ENCODE data around the gene SLC49A4.

SLC49A4 gene

GRCh38 chr3:122893282-122893681 is 98.4 kb downstream of the SLC49A4 start:
- no peaks in the 10 kb centered on the region for H3K27me3 Mint-ChIP-seq (ENCODE audit: low read depth)
- no peak overlapping the region for H3K27ac Mint-ChIP-seq
- H3K36me3 Mint-ChIP-seq (ENCODE audit: low read depth), result no peaks in the 10 kb centered on the region
- TF ChIP-seq, protein P1, sequence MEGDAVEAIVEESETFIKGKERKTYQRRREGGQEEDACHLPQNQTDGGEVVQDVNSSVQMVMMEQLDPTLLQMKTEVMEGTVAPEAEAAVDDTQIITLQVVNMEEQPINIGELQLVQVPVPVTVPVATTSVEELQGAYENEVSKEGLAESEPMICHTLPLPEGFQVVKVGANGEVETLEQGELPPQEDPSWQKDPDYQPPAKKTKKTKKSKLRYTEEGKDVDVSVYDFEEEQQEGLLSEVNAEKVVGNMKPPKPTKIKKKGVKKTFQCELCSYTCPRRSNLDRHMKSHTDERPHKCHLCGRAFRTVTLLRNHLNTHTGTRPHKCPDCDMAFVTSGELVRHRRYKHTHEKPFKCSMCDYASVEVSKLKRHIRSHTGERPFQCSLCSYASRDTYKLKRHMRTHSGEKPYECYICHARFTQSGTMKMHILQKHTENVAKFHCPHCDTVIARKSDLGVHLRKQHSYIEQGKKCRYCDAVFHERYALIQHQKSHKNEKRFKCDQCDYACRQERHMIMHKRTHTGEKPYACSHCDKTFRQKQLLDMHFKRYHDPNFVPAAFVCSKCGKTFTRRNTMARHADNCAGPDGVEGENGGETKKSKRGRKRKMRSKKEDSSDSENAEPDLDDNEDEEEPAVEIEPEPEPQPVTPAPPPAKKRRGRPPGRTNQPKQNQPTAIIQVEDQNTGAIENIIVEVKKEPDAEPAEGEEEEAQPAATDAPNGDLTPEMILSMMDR (IDR thresholded peaks at IDR 0.05; ENCODE audit: unreplicated experiment in 3 of 3), result no peak
- H3K9me3 Mint-ChIP-seq, result no peaks in the 10 kb centered on the region
- no peak overlapping the region for H3K4me3 Mint-ChIP-seq
- H3K4me1 Mint-ChIP-seq, result peaks cover 35% of the 10 kb centered on the region

DNA sequence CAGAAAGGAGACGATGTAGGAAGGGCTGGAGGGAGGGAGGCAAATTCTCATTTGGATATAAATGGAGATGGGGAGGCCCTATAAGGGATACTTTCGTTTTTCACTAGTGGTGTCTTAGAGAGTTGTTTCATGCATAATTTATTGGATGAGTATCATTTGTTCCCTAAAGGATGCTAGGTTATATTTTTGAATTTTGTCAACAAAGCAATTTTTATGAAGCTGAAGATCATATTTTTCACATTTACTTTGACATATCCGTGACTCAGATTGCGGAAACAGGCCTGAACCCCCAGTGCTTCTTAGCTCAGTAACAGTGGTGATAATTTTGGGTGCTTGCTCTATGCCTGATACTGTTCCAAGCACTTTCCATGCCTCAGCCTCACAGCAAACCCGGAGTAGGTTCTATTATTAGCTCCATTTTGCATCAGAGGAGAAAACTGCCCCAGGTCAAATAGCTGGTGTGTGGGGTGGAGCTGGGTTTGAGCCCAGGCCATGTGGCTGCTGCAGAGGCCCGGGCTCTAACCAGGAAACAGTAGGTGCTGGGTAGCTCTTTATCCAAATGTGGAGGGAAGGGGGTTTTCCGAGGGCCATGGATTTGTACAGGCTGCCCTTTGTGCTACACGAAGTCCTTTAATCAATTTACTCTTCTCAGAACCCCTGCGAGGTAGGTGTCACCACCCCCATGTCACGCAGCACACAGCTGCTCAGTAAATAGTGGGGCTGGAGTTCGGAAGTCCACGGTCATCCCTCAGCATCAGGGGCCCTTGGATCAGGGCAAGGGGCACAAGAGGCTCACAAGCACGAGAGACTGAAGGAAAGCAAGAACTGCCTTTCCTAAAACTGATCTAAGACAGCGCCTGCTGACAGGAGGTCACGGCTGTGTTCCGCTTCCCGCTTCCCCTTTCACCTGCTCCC is 99.1 kb downstream of the SLC49A4 start:
- no peaks in the 10 kb centered on the region for H3K36me3 Mint-ChIP-seq (ENCODE audit: low read depth)
- no peaks in the 10 kb centered on the region for H3K9me3 Mint-ChIP-seq
- no peak overlapping the region for H3K27ac Mint-ChIP-seq
- H3K27me3 Mint-ChIP-seq (ENCODE audit: low read depth), result no peaks in the 10 kb centered on the region
- peaks cover 40% of the 10 kb centered on the region for H3K4me1 Mint-ChIP-seq
- TF ChIP-seq, protein P1 (IDR thresholded peaks at IDR 0.05; ENCODE audit: unreplicated experiment in 3 of 3), result no peak
- H3K4me3 Mint-ChIP-seq, result no peak overlapping the region

DNA sequence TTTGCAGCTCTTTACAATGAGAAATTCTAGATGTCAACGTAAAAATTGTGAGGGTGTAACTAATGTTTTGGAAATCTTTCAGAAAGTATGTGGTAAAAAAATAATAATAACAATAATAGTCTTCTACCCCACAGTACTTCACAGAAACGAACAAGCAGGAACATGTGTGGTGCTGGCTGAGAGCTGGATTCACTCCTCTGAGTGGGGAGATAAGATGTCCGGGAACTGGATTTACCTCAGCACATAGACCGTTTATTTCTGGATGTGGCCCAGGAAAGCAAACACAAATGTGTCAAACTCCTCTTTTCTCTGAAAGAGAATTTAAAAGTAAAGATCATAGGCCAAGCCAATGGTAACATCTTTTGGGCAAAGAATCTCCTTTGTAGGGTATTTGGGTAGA is 103.4 kb downstream of the SLC49A4 start:
- H3K4me3 Mint-ChIP-seq, result no peak overlapping the region
- peaks cover 20% of the 10 kb centered on the region for H3K4me1 Mint-ChIP-seq
- peak overlapping the region in 2 of 3 experiments; percentile 62 to 74 for H3K27ac Mint-ChIP-seq
- no peaks in the 10 kb centered on the region for H3K36me3 Mint-ChIP-seq (ENCODE audit: low read depth)
- TF ChIP-seq, protein P1 (IDR thresholded peaks at IDR 0.05; ENCODE audit: unreplicated experiment in 3 of 3), result no peak
- H3K9me3 Mint-ChIP-seq, result no peaks in the 10 kb centered on the region
- H3K27me3 Mint-ChIP-seq (ENCODE audit: low read depth), result no peaks in the 10 kb centered on the region

- Mint-ChIP-seq H3K27ac (no peak overlapping the region), H3K4me1 (peaks cover 9% of the 10 kb centered on the region), H3K36me3 (ENCODE audit: low read depth) (peaks cover 4% of the 10 kb centered on the region), H3K27me3 (ENCODE audit: low read depth) (no peaks in the 10 kb centered on the region), H3K9me3 (peaks cover 15% of the 10 kb centered on the region), H3K4me3 (no peak overlapping the region)
- TF ChIP-seq, protein P1 (IDR thresholded peaks at IDR 0.05; ENCODE audit: unreplicated experiment in 3 of 3), result no peak
Measured at GRCh38 chr3:122902326-122902725, 107.5 kb downstream of the SLC49A4 start.

DNA sequence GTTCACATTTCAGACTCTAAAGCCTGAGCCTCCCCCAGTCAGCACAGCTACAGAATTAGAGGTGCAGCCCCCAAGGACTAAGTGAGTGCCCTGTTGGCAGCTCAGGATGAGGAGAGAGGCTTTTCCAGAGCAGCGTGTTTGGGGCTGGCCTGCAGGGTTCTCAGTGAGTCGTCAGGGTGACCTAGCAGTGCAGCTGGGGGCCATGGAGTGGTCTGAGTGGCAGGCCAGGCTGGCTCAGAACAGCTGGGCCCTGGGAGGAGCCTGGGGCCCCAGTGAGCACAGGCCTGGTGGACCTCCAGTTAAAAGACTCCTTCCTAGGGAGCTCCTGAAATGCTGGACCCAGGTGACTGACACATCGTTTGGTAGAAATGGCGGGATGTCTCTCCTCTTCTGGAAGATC is 108.3 kb downstream of the SLC49A4 start:
- Mint-ChIP-seq H3K9me3 (peaks cover 15% of the 10 kb centered on the region), H3K36me3 (ENCODE audit: low read depth) (peaks cover 4% of the 10 kb centered on the region), H3K27me3 (ENCODE audit: low read depth) (no peaks in the 10 kb centered on the region), H3K27ac (no peak overlapping the region), H3K4me3 (no peak overlapping the region), H3K4me1 (peaks cover 9% of the 10 kb centered on the region)
- TF ChIP-seq, protein P1 (IDR thresholded peaks at IDR 0.05; ENCODE audit: unreplicated experiment in 3 of 3), result no peak

DNA sequence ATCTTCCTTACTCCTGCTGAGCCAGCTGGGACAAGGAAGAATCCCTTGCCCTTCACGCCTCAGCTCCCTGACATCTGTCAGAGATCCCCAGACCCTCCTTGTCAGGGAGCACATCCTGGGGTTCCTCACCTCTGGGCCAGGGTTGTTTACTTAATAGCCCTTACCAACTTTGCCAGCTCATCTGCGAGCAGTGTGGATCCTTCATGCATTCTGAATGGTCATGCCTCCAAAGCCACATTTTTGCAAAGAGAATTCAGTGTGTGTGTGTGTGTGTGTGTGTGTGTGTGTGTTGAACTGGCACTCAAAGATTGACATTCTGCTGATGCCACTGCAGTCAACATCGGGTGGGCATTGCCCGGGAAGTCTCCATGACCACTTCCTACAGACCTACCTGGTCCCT is 112.6 kb downstream of the SLC49A4 start:
- Mint-ChIP-seq H3K36me3 (ENCODE audit: low read depth) (peaks cover 12% of the 10 kb centered on the region), H3K27ac (no peak overlapping the region), H3K4me1 (no peaks in the 10 kb centered on the region), H3K27me3 (ENCODE audit: low read depth) (no peaks in the 10 kb centered on the region), H3K4me3 (no peak overlapping the region), H3K9me3 (peaks cover 15% of the 10 kb centered on the region)
- TF ChIP-seq, protein P1 (IDR thresholded peaks at IDR 0.05; ENCODE audit: unreplicated experiment in 3 of 3), result no peak
